ENCODE data around the gene SLC35E2B. TPM values are rescaled to one million over a fixed set of nuclear protein-coding genes. Genes with fewer than 3 reads are reported as not detected.

Gene SLC35E2B
- total RNA-seq, 1 donor from 2014 or later, result 151 TPM

DNA sequence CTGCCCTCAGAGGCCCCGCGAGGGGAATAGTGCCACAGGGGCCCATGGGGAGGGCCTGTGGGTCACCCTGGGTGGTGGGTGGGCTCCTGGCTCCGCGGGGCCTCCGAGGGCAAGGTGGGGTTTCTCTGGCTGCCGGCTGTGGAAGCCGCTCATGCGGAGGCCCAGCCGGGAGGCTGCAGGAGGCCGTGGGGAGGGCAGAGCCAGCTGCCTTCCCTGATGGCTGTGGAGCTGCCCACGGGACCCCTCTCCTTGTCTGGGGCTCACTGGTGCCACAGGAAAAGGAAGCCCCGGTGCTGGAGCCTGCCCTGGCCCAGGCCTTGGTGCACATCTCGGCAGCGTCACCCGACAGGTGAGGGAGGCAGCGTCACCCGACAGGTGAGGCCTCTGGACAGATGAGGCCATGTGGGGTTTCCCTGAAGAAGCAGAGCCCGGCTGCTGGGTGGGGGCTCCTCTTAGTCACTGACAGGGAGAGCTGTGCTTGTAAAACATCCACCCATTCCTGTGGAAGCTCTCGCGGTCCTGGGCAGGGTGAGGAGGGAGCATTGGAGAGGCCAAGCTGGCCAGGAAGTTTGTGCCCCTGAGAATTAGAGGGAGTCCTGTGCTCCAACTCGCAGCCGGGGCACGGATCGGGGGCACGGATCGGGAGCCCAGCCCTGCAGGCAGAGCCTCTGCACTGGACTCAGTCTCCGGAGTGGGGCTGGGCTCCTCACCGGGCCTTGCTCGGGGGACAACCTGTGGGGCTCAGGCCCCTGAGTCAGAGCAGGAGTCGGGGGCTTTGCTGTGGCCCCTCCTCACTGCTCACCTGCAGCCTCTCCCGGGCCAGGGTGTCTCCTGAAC, 71.2 kb downstream of the SLC35E2B start:
- H3K9me3 Mint-ChIP-seq (ENCODE audit: unreplicated experiment), result peaks cover 18% of the 10 kb centered on the region
- DNase-seq, result no peak
- H3K4me1 Mint-ChIP-seq (ENCODE audit: low read depth, unreplicated experiment), result peaks cover 10% of the 10 kb centered on the region
- H3K4me3 Mint-ChIP-seq (ENCODE audit: unreplicated experiment), result no peak overlapping the region
- no peaks in the 10 kb centered on the region for H3K36me3 Mint-ChIP-seq (ENCODE audit: unreplicated experiment)
- no peak overlapping the region for H3K27ac Mint-ChIP-seq (ENCODE audit: unreplicated experiment)
- TF ChIP-seq, protein P1, sequence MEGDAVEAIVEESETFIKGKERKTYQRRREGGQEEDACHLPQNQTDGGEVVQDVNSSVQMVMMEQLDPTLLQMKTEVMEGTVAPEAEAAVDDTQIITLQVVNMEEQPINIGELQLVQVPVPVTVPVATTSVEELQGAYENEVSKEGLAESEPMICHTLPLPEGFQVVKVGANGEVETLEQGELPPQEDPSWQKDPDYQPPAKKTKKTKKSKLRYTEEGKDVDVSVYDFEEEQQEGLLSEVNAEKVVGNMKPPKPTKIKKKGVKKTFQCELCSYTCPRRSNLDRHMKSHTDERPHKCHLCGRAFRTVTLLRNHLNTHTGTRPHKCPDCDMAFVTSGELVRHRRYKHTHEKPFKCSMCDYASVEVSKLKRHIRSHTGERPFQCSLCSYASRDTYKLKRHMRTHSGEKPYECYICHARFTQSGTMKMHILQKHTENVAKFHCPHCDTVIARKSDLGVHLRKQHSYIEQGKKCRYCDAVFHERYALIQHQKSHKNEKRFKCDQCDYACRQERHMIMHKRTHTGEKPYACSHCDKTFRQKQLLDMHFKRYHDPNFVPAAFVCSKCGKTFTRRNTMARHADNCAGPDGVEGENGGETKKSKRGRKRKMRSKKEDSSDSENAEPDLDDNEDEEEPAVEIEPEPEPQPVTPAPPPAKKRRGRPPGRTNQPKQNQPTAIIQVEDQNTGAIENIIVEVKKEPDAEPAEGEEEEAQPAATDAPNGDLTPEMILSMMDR (IDR thresholded peaks at IDR 0.05; ENCODE audit: partially characterized antibody, unreplicated experiment), result no peak
- peaks cover 25% of the 10 kb centered on the region for H3K27me3 Mint-ChIP-seq (ENCODE audit: unreplicated experiment)

DNA sequence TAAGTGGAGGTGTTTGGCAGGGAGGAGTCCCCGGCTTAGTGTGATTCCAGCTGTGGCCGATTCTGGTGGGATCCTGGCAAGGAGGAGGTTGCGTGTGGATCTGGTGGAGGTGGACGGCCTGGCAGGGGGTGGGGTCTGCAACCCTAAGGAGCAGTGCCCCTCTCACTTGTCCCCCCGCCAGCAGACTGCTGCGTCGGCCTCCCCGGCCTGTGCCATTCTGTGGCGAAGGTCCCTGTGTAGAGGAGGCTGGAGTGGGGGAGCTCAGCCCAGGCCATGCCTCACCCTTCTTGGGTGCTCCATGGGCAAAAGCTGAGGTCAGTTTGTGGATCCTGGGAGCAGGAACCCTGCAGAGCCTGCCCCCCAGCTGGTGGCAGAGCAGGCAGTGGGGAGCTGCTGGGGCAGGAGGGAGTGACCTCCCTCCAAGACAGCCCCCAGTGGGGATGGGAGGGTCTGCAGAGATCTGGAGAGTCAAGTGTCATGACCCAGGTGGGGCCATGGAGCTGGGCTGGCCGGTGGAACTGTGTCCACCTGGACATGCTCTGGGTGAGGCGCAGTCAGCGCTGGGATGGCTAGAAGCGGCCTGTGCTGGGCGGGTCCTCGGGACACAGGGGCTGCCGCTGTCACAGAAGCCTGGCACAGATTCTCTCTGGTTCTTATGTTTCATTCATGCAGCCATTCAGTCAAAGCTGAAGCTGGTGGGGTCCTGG, 72.0 kb downstream of the SLC35E2B start:
- Mint-ChIP-seq H3K4me1 (ENCODE audit: low read depth, unreplicated experiment) (peaks cover 8% of the 10 kb centered on the region), H3K27me3 (ENCODE audit: unreplicated experiment) (peaks cover 25% of the 10 kb centered on the region), H3K36me3 (ENCODE audit: unreplicated experiment) (no peaks in the 10 kb centered on the region), H3K9me3 (ENCODE audit: unreplicated experiment) (peaks cover 17% of the 10 kb centered on the region), H3K4me3 (ENCODE audit: unreplicated experiment) (no peak overlapping the region), H3K27ac (ENCODE audit: unreplicated experiment) (peak overlapping the region; percentile 1)
- TF ChIP-seq, protein P1 (IDR thresholded peaks at IDR 0.05; ENCODE audit: partially characterized antibody, unreplicated experiment), result no peak
- DNase-seq, result no peak

DNA sequence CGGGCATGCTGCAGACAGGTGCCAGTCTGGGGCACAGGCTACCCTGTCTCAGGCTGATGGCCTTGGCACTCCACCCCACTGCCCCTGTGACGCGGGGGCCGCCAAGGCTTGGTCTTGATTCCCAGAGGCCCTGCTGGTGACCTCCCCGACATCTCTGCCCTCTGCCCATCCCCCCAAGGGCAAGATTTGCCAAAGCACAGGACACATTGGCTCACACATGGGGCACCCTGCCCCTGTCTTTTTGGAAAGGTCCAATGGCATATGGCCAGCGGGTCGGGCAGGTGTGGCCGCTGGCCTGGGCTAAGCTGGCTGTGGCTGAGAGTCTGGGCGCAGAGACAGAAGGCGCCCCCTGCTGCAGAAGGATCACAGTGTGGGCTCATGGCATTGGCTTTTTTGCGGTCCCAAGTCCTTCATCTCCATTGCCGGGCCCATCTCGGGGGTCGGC, 72.7 kb downstream of the SLC35E2B start:
- Mint-ChIP-seq H3K4me3 (ENCODE audit: unreplicated experiment) (no peak overlapping the region), H3K27ac (ENCODE audit: unreplicated experiment) (peak overlapping the region; percentile 1), H3K36me3 (ENCODE audit: unreplicated experiment) (no peaks in the 10 kb centered on the region), H3K4me1 (ENCODE audit: low read depth, unreplicated experiment) (peaks cover 8% of the 10 kb centered on the region), H3K9me3 (ENCODE audit: unreplicated experiment) (peaks cover 16% of the 10 kb centered on the region), H3K27me3 (ENCODE audit: unreplicated experiment) (peaks cover 26% of the 10 kb centered on the region)
- TF ChIP-seq, protein P1 (IDR thresholded peaks at IDR 0.05; ENCODE audit: partially characterized antibody, unreplicated experiment), result peak; percentile 26
- DNase-seq, result peak; percentile 62

DNA sequence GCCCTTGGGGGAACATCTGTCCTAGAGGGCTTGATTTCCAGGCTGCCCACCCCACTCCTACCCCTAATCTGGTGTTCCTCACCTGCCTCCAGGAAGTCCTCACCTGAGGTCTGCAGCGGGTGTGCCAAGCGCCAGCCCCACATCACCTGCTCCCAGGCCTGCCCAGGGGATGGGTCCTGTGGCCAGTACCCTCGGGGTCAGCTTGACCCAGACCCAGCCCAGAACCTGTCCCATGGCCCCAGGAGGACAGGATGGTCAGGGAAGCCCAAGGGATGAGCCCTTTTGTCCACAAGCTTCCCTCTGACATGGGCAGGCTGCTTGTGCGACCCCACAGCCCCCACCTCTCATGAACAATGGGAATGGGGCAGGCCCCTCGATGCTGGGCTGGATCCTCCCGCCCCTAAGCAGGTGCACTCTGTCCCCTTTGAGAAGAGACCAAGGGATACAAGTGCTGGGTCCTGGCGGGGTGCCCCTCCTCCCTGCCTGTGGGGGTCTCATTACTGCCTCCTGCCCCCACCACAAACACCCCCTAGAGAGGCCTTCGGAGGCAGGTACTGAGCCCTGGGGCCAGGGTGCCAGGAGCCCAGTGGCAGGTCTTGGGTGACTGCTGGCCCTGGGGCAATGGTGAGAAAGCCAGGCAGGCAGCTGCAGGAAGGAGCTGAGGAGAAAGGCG, 74.1 kb downstream of the SLC35E2B start:
- H3K27ac Mint-ChIP-seq (ENCODE audit: unreplicated experiment), result no peak overlapping the region
- peaks cover 8% of the 10 kb centered on the region for H3K4me1 Mint-ChIP-seq (ENCODE audit: low read depth, unreplicated experiment)
- no peak for DNase-seq
- TF ChIP-seq, protein P1 (IDR thresholded peaks at IDR 0.05; ENCODE audit: partially characterized antibody, unreplicated experiment), result no peak
- H3K4me3 Mint-ChIP-seq (ENCODE audit: unreplicated experiment), result no peak overlapping the region
- no peaks in the 10 kb centered on the region for H3K36me3 Mint-ChIP-seq (ENCODE audit: unreplicated experiment)
- H3K9me3 Mint-ChIP-seq (ENCODE audit: unreplicated experiment), result peaks cover 17% of the 10 kb centered on the region
- peaks cover 23% of the 10 kb centered on the region for H3K27me3 Mint-ChIP-seq (ENCODE audit: unreplicated experiment)
